ENCODE measurements around the gene PLSCR4.
A peak's percentile ranks its signal among the peaks of the same experiment; 100 is the strongest.

Gene PLSCR4

DNA sequence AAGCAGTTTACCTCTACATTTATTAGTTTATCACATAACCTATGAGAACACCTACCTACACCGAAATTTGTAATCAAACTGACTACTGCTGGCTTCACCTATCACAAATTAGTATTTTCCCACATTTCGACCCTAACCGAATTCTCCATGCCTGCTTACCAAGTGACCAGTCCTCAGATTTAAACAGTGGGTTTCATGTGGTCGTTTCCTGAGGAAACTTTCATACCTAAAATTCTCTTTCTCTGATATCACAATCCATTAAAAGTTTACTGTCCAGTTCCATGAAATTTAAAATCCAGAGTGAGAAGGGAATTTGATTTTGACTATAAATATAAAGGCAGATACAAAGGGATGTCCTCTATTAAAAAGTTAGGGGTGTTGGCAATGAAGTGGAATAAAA lies 91.9 kb downstream of the PLSCR4 start:
- TF ChIP-seq CTCF (conservative IDR thresholded peaks at IDR 0.05): no peak
- no peak overlapping the region for H3K27ac ChIP-seq

GRCh38 chr3:146157325-146158060 lies 93.4 kb downstream of the PLSCR4 start:
- H3K27ac ChIP-seq: no peak overlapping the region

GRCh38 chr3:146156666-146157314 lies 94.1 kb downstream of the PLSCR4 start:
- H3K27ac ChIP-seq: no peak overlapping the region

More at GRCh38 chr3:146157325-146158060, 93.4 kb downstream of the PLSCR4 start:
- TF ChIP-seq CTCF (conservative IDR thresholded peaks at IDR 0.05): no peak
- TF ChIP-seq ZFX (IDR thresholded peaks at IDR 0.05): no peak

DNA sequence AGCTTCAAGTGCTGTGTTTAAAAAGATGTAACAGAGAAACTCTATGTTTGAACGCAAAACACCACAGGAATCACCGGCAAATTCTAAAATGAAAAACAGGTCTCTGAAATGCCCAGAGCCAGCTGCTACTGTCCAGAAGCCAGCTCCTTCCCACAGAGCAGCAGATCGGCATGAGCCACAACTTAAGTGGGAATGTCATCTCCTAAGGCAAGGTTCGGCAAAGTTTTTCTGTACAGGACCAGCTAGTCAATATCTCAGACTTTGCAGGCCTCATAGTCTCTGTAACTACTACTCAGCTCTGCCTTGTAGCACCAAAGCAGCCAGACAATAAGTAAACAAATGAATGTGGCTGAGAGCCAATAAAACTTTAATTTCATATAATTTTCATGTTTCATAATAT lies 94.8 kb downstream of the PLSCR4 start:
- no peak overlapping the region for H3K27ac ChIP-seq
- TF ChIP-seq CTCF (conservative IDR thresholded peaks at IDR 0.05) (no peak), ZFX (IDR thresholded peaks at IDR 0.05) (0 out of 2 replicates have a peak, but pooled peaks have one; percentile 14)

More at GRCh38 chr3:146156666-146157314, 94.1 kb downstream of the PLSCR4 start:
- TF ChIP-seq CTCF (conservative IDR thresholded peaks at IDR 0.05) (no peak), ZFX (IDR thresholded peaks at IDR 0.05) (no peak)

DNA sequence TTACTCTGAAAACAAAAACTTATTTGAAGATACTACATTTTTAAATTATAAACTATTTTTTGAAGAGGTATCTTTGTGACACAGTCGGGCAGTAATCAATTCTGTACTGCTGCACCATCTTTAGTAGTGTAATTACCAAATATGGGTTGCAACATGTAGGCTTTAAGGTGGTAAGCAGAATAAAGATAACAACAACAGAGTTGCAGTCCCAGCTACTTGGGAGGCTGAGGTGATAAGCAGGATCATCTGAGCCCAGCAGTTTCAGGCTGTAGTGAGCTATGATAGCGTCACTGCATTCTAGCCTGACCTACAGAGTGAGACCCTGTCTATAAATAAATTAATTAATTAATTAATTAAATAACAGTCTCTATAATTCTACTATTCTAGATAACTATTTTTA lies 95.9 kb downstream of the PLSCR4 start:
- no peak overlapping the region for H3K27ac ChIP-seq
- TF ChIP-seq CTCF (conservative IDR thresholded peaks at IDR 0.05) (no peak), ZFX (IDR thresholded peaks at IDR 0.05) (no peak)

GRCh38 chr3:146154316-146154715 lies 96.6 kb downstream of the PLSCR4 start:
- no peak overlapping the region for H3K27ac ChIP-seq
- no peak for TF ChIP-seq CTCF (conservative IDR thresholded peaks at IDR 0.05)
- no peak for TF ChIP-seq ZFX (IDR thresholded peaks at IDR 0.05)

- TF ChIP-seq CTCF (conservative IDR thresholded peaks at IDR 0.05): no peak
- H3K27ac ChIP-seq: no peak overlapping the region
Measured at GRCh38 chr3:146153429-146153828, 97.5 kb downstream of the PLSCR4 start.
